ENCODE results near the gene PLCH1. TPM values are rescaled to one million over a fixed set of nuclear protein-coding genes. Genes with fewer than 3 reads are reported as not detected.

PLCH1 gene
- total and polyA plus RNA-seq, 2 experiments from 2014 or later = 2.6 to 5.8 TPM

DNA sequence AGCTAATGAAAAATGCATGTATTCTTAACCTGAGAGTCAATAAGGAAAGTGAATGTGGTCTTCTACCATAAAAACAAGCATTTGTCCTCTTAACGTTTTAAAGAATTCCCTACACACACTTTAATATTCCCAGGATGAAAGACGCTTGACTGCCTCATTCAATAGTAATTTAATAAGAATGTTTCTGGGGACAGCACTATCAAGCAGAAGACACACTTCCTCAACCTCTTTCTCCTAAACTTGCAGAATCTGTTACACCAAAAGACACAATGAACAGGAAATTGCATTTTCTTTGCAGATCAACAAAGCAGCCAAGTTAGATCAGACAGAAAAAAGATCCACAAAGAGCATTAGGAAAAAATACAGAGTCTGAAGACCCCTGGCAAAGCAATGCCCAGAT lies 97.7 kb downstream of the PLCH1 start:
- Histone ChIP-seq H3K36me3 (replicated peaks; ENCODE audit: insufficient read depth, low read depth) (no peaks in the 10 kb centered on the region), H3K27ac (no peak overlapping the region), H3K4me1 (ENCODE audit: insufficient read depth) (peaks cover 13% of the 10 kb centered on the region), H4K20me1 (ENCODE audit: insufficient read depth, poor library complexity, severe bottlenecking) (no peaks in the 10 kb centered on the region), H2AFZ (no peak overlapping the region), H3K4me3 (no peak overlapping the region), H3K27me3 (no peaks in the 10 kb centered on the region), H3K9me2 (replicated peaks; ENCODE audit: insufficient read depth) (no peaks in the 10 kb centered on the region), H3K4me2 (peak overlapping the region; percentile 28), H3K9me3 (ENCODE audit: low read depth) (no peaks in the 10 kb centered on the region), H3K79me2 (no peaks in the 10 kb centered on the region)
- WGBS (ENCODE audit: low lambda C conversion rate, missing lambda C conversion rate) = 52% methylated on average over 2 of the region's 2 CpGs
- TF ChIP-seq EZH2 (IDR thresholded peaks at IDR 0.05; ENCODE audit: borderline replicate concordance) (no peak), EZH2phosphoT487 (IDR thresholded peaks at IDR 0.05; ENCODE audit: low read depth, severe bottlenecking, unreplicated experiment) (no peak)
- TF ChIP-seq, protein P1, sequence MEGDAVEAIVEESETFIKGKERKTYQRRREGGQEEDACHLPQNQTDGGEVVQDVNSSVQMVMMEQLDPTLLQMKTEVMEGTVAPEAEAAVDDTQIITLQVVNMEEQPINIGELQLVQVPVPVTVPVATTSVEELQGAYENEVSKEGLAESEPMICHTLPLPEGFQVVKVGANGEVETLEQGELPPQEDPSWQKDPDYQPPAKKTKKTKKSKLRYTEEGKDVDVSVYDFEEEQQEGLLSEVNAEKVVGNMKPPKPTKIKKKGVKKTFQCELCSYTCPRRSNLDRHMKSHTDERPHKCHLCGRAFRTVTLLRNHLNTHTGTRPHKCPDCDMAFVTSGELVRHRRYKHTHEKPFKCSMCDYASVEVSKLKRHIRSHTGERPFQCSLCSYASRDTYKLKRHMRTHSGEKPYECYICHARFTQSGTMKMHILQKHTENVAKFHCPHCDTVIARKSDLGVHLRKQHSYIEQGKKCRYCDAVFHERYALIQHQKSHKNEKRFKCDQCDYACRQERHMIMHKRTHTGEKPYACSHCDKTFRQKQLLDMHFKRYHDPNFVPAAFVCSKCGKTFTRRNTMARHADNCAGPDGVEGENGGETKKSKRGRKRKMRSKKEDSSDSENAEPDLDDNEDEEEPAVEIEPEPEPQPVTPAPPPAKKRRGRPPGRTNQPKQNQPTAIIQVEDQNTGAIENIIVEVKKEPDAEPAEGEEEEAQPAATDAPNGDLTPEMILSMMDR (IDR thresholded peaks at IDR 0.05; ENCODE audit: poor library complexity) = no peak
- no peak for DNase-seq (ENCODE audit: low spot score)

DNA sequence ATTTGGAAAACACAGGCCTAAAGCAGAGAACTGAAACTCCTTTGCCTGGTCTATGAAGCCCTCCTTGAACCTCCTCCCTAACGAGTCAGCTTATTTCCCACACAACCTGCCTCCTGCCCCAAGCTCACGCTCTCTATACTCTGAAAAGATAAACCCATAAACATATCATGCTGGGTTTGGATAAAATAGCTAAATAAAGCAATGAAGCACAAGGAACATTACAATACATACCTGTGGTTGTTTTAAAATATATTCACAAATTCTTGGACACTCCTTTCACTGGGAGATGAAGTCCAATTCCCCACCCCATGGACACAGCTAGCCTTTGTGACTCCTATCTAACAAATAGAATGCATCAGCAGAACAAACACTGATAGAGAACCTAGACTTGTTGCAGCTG lies 98.2 kb downstream of the PLCH1 start:
- peak overlapping the region; percentile 75 for H3K27ac ChIP-seq
- TF ChIP-seq EZH2phosphoT487 (IDR thresholded peaks at IDR 0.05; ENCODE audit: low read depth, severe bottlenecking, unreplicated experiment) (no peak), EZH2 (IDR thresholded peaks at IDR 0.05; ENCODE audit: borderline replicate concordance) (no peak)
- TF ChIP-seq, protein P1 (IDR thresholded peaks at IDR 0.05; ENCODE audit: poor library complexity) = no peak
- no peak for DNase-seq (ENCODE audit: low spot score)

DNA sequence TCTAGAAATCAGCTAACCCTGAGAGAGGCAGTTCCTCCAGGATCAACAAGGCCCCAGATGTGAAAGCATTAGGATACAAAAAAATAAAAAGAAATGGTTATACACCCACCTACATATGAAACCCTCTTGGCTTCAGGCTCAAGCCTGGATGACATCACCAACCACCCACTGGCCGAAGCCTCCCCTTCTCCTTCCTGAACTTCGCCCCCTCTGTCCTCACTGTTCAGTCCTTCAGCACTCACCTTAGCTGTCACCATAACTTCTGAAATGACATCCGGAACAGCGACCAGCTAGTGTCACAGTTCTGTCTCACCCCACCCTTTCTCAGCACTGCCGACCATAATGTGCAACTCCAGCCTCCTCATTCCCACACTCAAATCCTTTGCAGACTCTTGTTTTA lies 98.7 kb downstream of the PLCH1 start:
- no peaks in the 10 kb centered on the region for H4K20me1 ChIP-seq (ENCODE audit: insufficient read depth, poor library complexity, severe bottlenecking)
- no peaks in the 10 kb centered on the region for H3K9me2 ChIP-seq (replicated peaks; ENCODE audit: insufficient read depth)
- DNase-seq (ENCODE audit: low spot score) = peak; percentile 59
- H3K27me3 ChIP-seq = no peaks in the 10 kb centered on the region
- peaks cover 13% of the 10 kb centered on the region for H3K4me1 ChIP-seq (ENCODE audit: insufficient read depth)
- peak overlapping the region; percentile 75 for H3K27ac ChIP-seq
- H3K4me3 ChIP-seq = no peak overlapping the region
- peak overlapping the region; percentile 28 for H3K4me2 ChIP-seq
- no peaks in the 10 kb centered on the region for H3K79me2 ChIP-seq
- no peaks in the 10 kb centered on the region for H3K9me3 ChIP-seq (ENCODE audit: low read depth)
- H3K36me3 ChIP-seq (replicated peaks; ENCODE audit: insufficient read depth, low read depth) = no peaks in the 10 kb centered on the region
- no peak for TF ChIP-seq EZH2phosphoT487 (IDR thresholded peaks at IDR 0.05; ENCODE audit: low read depth, severe bottlenecking, unreplicated experiment)
- TF ChIP-seq EZH2 (IDR thresholded peaks at IDR 0.05; ENCODE audit: borderline replicate concordance) = no peak
- TF ChIP-seq, protein P1 (IDR thresholded peaks at IDR 0.05; ENCODE audit: poor library complexity) = no peak
- 63% methylated on average over 5 of the region's 5 CpGs for WGBS (ENCODE audit: low lambda C conversion rate, missing lambda C conversion rate)
- H2AFZ ChIP-seq = no peak overlapping the region

More for the DNA sequence above, 98.2 kb downstream of the PLCH1 start:
- Histone ChIP-seq H3K9me3 (ENCODE audit: low read depth) (no peaks in the 10 kb centered on the region), H2AFZ (no peak overlapping the region), H3K79me2 (no peaks in the 10 kb centered on the region), H3K36me3 (replicated peaks; ENCODE audit: insufficient read depth, low read depth) (no peaks in the 10 kb centered on the region), H3K4me2 (peak overlapping the region; percentile 28), H3K4me1 (ENCODE audit: insufficient read depth) (peaks cover 13% of the 10 kb centered on the region), H4K20me1 (ENCODE audit: insufficient read depth, poor library complexity, severe bottlenecking) (no peaks in the 10 kb centered on the region), H3K4me3 (no peak overlapping the region), H3K27me3 (no peaks in the 10 kb centered on the region), H3K9me2 (replicated peaks; ENCODE audit: insufficient read depth) (no peaks in the 10 kb centered on the region)
- 88% methylated on average over 2 of the region's 2 CpGs for WGBS (ENCODE audit: low lambda C conversion rate, missing lambda C conversion rate)

Data from hepatocyte (in vitro differentiated cells).